ENCODE data around the gene MBD5. TPM values are rescaled to one million over a fixed set of nuclear protein-coding genes. Genes with fewer than 3 reads are reported as not detected.
"Not testable (repeated sequence)": the region's sequence is repeated elsewhere in the genome, so short reads cannot be mapped to it uniquely, and the experiment has no call there.

MBD5 gene
- total and polyA plus RNA-seq, 11 donors: 6.8 to 44.4 (median 24.9) TPM

DNA sequence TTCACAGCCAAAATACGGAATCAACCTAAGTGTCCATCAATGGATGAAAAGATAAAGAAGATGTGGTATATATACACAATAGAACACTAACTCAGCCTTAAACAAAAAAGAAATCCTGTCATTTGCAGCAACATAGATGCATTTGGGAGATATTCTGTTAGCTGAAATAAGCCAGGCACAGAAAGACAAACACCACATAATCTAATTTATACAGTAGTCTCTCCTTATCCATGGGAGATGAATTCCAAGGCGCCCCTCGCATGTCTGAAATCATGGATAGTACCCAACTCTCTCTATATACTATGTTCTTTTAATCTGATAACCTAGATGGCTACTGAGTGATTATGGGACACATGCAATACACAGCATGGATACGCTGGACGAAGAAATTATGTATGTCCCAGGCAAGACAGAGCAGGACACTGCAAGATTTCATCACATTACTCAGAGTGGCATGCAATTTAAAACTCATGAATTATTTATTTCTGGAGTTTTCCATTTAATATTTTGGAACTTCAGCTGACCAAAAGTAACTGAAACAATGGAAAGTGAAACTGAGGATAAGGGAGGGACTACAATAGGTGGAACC lies 39.9 kb upstream of the MBD5 start:
- Histone ChIP-seq H3K9me3 (peaks cover 0 to 11% (median 0%) of the 10 kb centered on the region in 12 donors), H3K27ac (no peak overlapping the region), H3K27me3 (no peaks in the 10 kb centered on the region), H3K4me1 (peaks cover 0 to 21% (median 3%) of the 10 kb centered on the region in 12 donors), H3K4me3 (no peak overlapping the region), H3K36me3 (no peaks in the 10 kb centered on the region)
- intact Hi-C loops (cut with DNase I): loop anchor here in 1 of 10 donors (10.0 kb wide), 1 partner anchor 524 kb away; no protein-coding TSS in a partner anchor
- DNase-seq: no peak
- no peak for TF ChIP-seq POLR2A (IDR thresholded peaks at IDR 0.05)
- no peak for TF ChIP-seq CTCF (IDR thresholded peaks at IDR 0.05)
- WGBS, 4 donors: 92 to 96% (median 93%) methylated on average over 5 of the region's 5 CpGs
- no peak for ATAC-seq

- Histone ChIP-seq H3K27ac (no peak overlapping the region), H3K9me3 (no peaks in the 10 kb centered on the region), H3K36me3 (no peaks in the 10 kb centered on the region), H3K4me3 (no peak overlapping the region), H3K27me3 (no peaks in the 10 kb centered on the region), H3K4me1 (peaks cover 0 to 3% (median 0%) of the 10 kb centered on the region in 12 donors)
- ATAC-seq (no peak), DNase-seq (no peak)
- TF ChIP-seq CTCF (IDR thresholded peaks at IDR 0.05) (no peak), POLR2A (IDR thresholded peaks at IDR 0.05) (no peak)
- 90 to 96% (median 93%) methylated on average over 3 of the region's 3 CpGs for WGBS, 4 donors
- intact Hi-C loops (cut with DNase I): loop anchor here in 2 of 10 donors (5.0 to 10.0 kb wide), 2 partner anchors 516 to 1003 kb away; no protein-coding TSS in a partner anchor
Observed at GRCh38 chr2:147989102-147989501, 31.8 kb upstream of the MBD5 start.

GRCh38 chr2:147989809-147990403 lies 31.0 kb upstream of the MBD5 start:
- ATAC-seq (peak in 1 of 4 donors; percentile 76), DNase-seq (no peak)
- Histone ChIP-seq H3K27ac (no peak overlapping the region), H3K4me3 (no peak overlapping the region), H3K36me3 (no peaks in the 10 kb centered on the region), H3K27me3 (no peaks in the 10 kb centered on the region), H3K9me3 (peaks cover 0 to 1% (median 0%) of the 10 kb centered on the region in 12 donors), H3K4me1 (peaks cover 0 to 3% (median 0%) of the 10 kb centered on the region in 12 donors)
- TF ChIP-seq POLR2A (IDR thresholded peaks at IDR 0.05) (no peak), CTCF (IDR thresholded peaks at IDR 0.05) (peak; percentile 27 to 81 (median 66))
- intact Hi-C loops (cut with DNase I): loop anchor here in 6 of 10 donors (2.0 to 10.0 kb wide), 6 partner anchors 515 to 1002 kb away; no protein-coding TSS in a partner anchor
- WGBS, 4 donors: 54 to 61% (median 55%) methylated on average over 4 of the region's 4 CpGs

DNA sequence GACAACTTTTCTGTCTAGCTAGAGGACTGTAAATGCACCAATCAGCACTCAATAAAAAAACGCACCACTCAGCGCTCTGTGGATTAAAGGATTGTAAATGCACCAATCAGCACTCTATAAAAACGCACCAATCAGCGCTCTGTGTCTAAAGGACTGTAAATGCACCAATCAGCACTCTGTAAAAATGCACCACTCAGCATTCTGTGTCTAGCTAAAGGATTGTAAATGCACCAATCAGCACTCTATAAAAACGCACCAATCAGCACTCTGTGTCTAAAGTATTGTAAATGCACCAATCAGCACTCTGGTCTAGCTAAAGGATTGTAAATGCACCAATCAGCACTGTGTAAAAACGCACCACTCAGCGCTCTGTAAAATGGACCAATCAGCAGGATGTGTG lies 25.9 kb upstream of the MBD5 start:
- peaks cover 0 to 15% (median 0%) of the 10 kb centered on the region in 12 donors for H3K9me3 ChIP-seq
- ATAC-seq, H3K36me3 ChIP-seq, DNase-seq, H3K27me3 ChIP-seq, H3K4me3 ChIP-seq, H3K27ac ChIP-seq, H3K4me1 ChIP-seq: not testable (repeated sequence)
- WGBS, 4 donors: 93 to 98% (median 97%) methylated on average over 7 of the region's 7 CpGs
- intact Hi-C loops (cut with DNase I): loop anchor here in 5 of 10 donors (5.0 to 10.0 kb wide), 5 partner anchors 510 to 997 kb away; no protein-coding TSS in a partner anchor
